GM18517 (cell line): ENCODE results near the gene ZSCAN25.
"Not testable (repeated sequence)": the region's sequence is repeated elsewhere in the genome, so short reads cannot be mapped to it uniquely, and the experiment has no call there.

Source experiments
- ATAC-seq: cut with Tn5 transposase; IDR thresholded peaks from one replicate; pipeline ENCODE4 v1.9.1; 2021; ENCODE audit warnings: mild to moderate bottlenecking, moderate library complexity; ENCODE audit not compliant: unreplicated experiment

Gene ZSCAN25

DNA sequence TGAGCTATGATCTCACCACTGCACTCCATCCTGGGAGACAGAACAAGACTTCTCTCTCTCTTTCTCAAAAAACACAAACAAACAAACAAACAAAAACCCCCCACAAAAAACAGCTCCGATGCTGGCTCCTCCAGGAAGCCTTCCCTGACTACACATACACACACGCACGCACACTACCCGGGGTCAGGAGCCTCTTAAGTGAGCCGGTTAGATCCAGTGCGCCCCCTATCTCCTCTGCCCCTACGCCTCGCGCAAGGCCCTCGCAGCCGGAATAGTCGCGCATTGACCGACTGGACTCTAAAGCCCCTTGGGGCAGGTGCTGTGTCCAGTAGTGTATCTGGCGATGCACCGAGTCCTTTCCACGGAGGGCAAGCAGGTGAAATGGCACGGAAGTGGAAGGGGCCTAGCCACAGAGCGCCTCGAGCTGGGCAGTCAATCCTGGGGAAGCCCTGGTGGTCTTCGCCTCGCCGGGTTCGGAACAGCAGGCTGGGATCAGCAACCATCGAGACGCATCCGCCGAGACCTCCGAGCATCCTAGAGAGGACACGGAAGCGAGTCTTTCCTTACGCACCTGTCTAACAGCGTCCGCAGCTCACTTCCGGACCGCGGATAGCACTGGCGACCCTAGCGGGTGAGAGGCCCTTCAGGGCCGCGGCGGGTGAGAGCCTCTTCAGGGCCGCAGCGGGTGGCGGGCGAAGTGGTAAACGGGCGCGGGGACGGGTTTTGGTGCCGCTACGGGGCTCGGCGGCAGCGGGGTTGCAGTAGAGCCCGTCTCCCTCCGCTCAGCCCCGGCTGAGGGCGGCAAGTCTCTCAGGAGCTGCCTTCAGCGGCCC is at the start of gene ZSCAN25:
TSS of gene ZSCAN25 (plus strand) at position 588 of the 833 bp plus-strand sequence. CDS start 2,661 bp downstream, outside the sequence.
- ATAC-seq = peak; percentile 96

DNA sequence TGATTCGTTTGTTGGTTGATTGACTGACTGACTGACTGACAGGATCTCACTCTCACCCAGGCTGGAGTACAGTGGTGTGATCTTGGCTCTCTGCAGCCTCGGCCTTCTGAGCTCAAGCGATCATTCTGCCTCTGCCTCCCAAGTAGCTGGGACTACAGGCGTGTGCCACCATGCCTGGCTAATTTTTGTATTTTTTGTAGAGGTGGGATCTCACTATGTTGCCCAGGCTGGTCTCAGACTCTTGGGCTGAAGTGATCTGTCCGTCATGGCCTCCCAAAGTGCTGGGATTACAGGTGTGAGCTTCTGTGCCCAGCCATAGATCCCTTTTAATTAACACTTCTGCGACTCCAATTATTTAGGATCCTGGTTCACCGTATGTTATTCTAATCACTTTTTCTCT is 48.0 kb upstream of the ZSCAN25 start:
- ATAC-seq = not testable (repeated sequence)

DNA sequence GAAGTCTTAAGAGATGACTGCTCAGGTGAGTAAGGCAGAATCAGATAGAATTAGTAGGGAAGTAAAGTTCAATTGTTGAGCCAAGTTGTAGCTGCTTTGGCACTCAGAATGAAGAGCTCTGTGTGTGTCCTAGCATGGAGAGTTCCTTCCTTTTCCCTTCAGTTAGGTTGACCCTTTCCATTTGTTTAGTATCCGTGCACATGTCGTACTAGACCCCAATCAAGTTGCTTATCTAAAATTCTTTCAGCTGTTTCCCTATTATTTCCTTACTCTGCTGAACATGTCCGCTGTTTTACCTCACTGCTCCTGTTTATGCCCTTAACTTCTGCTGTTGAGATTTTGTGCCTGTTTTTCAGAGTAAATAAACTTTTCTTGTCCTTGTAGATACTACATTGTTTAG is 45.0 kb upstream of the ZSCAN25 start:
- ATAC-seq = no peak

DNA sequence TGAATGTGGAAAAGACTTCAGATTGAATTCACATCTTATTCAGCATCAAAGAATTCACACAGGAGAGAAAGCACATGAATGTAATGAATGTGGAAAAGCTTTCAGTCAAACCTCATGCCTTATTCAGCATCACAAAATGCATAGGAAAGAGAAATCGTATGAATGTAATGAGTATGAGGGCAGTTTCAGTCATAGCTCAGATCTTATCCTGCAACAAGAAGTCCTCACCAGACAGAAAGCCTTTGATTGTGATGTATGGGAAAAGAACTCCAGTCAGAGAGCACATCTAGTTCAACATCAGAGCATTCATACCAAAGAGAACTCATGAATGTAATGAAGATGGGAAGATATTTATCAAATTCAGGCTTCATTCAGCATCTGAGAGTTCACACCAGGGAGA is 43.5 kb upstream of the ZSCAN25 start:
- ATAC-seq = no peak

DNA sequence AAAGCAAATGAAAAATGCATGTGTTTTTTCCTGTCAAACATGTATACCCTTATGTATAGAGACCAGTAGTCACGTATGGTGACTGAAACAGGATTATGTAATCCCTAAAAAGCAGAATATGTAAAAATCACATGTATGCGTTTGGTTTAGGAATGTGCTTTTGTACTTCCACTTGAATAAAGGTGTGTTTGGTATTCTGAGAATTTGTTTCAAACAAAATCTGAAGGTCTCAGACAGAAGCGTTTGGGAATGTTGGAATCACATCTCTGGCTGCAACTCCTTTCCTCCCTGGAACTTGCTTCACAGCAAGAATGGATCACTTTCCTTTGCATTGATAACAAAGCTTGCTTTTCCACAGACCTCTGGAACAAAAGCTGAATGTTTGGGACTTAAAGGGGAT is 40.5 kb upstream of the ZSCAN25 start:
- no peak for ATAC-seq

DNA sequence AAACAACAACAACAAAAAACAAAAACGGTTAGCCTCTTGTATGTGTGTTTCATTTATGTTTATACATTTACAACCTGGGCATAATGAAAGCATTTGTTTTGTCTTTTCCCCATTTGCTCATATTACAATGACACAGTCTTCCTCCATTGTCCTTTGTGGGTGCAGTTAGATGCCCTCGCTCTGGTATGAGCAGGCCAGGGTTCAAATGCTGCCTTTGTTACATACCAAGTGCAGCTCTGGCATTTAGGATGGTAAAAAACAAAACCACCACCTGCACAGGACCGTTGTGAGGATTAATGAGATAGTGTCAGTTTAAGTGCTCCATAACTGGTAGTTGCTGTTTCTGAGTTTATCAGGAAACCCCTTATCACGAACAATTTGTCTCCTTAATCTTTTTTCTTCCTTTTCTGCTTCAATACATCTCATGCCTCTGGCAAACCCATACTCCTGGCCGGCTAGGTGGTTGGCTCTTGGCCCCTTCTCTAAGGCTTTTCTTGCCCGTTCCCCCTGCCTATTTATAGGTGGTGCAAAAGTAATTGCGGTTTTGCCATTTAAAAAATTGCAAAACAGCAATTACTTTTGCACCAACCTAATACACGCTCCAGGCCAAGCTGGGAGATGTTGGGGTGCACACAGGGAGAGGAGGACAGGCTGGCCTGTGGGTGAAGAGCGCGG is 37.3 kb upstream of the ZSCAN25 start:
- ATAC-seq = no peak

DNA sequence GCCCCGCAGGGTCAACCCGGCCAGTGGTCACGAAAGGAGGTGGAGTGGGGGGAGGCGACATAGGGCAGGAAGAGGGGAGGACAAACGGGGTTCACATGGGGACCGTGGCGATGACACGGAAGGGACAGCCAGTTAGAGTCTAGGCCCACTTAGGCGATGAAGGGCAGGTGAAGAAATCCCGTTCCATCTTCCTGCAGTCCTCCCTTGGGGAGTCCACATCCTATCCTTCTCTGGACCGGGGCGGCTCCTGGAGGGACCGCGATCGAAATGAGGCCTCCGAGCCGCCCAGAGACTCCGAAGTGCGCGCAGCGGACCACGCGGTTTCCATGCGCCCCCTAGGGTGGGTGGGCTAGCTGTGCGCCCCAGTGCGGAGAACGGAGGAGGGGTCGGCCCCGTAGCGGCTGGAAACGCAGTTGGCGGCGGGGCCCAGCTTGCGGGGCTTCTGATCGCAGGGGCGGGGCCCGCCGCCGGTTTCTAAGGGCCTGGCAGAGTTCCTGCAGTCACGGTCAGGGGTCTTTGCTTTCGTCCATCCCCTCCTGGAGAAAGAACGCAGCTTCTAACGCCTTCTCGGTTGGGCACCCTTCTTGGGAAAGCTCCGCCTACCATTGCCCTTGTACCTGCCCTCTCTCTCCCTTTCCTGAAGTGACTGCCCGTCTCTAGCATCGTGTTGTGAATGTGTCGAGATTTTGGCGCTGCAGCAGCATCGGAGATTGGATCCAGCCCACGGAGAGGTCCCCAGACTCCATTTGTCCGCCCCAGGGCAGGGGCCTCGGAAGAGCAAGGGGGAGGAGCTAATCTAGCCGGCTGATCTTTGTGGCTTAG is 36.6 kb upstream of the ZSCAN25 start:
- no peak for ATAC-seq

DNA sequence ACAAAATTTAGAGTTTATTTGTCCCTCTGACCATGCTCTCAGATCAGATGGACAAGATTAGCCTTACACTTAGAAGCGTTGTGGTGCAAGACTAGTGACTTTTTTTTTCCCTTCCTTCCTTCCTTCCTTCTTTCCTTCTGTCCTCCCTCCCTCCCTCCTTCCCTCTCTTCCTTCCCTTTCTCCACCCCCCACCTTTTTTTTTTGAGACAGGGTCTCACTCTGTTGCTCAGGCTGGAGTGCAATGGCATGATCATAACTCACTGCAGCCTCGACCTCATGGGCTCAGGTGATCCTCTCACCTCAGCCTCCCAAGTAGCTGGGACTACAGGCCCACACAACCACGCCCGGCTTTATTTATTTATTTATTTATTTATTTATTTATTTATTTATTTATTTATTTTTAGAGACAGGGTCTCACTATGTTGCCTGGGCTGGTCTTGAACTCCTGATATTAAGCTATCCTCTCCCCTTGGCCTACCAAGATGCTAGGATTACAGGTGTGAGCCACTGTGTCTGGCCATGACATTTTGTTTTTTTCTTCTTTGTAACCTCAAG is 35.9 kb upstream of the ZSCAN25 start:
- ATAC-seq = not testable (repeated sequence)

DNA sequence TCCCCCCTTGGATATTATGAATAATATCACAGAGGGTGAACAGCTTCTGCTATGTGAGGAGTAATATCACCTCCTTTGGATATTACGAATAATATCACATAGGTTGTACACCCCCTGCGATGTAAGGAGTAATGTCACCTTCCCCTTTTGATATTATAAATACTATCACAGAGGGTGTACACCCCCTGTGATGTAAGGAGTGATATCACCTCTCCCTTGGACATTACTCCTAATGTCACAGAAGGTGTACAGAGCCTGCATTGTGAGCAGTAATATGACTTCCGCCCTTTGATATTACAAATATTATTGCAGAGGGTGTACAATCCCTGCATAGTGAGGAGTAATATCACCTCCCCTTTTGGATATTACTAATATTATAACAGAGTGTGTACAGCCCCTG is 27.9 kb upstream of the ZSCAN25 start:
- ATAC-seq = no peak

DNA sequence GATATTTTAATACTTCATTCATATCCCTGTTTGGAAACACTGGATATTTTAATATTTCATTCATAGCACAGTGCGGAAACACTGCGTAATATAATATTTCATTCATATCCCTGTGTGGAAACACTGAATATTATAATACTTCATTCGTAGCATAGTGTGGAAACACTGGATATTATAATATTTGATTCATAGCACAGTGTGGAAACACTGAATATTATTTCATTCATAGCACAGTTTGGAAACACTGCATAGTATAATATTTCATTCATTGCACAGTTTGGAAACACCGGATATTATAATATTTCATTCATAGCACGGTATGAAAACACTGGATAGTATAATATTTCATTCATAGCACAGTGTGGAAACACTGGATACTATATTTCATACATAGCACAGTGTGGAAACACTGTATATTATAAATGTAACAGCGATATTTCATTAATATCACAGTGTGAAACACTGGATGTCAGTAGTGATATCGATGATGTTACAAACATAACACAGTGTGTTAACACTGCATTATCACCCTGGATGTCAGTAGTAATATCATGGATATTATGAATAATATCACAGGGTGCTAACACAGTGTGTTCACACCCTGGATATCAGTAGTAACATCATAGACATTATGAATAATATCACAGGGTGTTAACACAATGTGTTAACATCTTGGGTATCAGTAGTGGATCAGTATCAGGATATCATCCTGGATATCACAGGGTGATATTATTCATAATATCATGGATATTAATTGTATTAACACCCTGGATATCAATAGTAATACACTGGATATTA is 21.6 kb upstream of the ZSCAN25 start:
- ATAC-seq = no peak

DNA sequence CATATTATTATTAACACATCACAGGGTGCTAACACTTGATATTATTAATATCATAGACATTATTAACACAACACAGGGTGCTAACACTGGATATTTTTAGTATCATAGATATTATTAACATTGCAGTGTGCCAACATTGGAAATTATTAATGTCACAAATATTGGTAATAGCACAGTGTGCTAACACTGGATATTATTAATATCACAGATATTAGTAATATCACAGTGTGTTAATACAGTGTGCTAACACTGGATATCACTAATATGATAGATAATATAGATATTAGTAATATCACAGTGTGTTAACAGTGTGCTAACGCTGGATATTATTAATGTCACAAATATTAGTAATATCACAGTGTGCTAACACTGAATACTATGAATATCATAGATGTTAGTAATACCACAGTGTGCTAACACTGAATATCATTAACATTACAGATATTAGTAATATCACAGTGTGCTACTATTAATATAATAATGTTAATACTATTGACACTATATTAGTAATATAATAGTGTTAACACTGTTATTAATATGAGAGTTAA is 20.3 kb upstream of the ZSCAN25 start:
- no peak for ATAC-seq

DNA sequence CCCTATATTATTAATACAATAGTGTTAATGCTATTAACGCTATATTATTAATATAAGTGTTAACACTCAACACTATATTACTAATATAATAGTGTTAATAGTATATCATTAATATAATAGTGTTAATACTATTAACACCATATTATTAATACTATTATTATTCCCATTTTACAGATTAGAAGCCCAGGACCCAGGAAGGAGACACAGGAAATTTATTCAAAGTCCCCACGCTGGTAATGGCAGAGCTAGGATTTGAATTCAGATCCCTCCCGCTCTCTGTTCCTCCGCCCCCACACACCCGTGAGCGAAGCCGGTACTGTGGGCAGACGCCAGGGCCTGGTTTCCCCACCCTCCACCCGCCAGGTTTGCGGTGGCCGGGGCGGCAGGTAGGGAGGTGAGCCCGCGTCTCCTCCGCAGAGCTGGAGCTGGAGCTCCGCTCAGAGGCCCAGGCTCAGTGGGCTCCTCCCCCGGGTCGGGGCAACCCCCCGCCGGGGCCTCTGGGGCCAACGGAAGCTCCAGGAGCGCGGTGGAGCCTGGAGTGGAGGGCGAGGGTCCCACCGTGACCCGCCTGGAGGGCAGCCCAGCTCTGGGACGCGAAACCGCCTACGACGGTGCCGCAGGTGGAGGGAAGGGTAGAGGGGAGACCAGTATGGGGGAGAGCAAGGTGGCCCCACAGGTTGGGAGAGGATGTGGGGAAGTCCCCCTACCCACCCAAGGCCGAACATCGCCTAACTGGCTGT is 18.8 kb upstream of the ZSCAN25 start, which contains the start of gene TMEM225B:
TSS of gene TMEM225B (plus strand) at position 506 of the 740 bp plus-strand sequence. CDS start 6,122 bp downstream, outside the sequence.
- no peak for ATAC-seq

DNA sequence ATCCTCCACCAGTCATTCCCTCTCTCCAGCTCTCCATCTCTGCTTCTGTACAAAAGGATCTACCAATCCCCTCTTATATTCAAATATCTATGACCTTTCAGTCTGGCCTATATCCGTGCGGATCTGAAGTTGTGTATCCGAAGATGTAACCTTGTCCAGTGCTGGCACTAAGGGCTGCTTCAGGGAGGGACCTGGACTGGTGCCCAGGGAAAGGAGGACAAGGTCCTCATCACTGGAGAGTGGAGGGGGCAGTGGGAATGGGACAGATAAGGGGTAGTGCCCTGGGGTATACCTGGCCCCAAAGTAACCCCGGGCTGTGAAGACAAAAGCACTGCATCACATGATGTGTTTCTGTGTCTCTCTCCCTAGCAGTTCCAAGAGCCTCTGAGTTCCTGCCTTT is 16.9 kb upstream of the ZSCAN25 start:
- ATAC-seq = no peak

DNA sequence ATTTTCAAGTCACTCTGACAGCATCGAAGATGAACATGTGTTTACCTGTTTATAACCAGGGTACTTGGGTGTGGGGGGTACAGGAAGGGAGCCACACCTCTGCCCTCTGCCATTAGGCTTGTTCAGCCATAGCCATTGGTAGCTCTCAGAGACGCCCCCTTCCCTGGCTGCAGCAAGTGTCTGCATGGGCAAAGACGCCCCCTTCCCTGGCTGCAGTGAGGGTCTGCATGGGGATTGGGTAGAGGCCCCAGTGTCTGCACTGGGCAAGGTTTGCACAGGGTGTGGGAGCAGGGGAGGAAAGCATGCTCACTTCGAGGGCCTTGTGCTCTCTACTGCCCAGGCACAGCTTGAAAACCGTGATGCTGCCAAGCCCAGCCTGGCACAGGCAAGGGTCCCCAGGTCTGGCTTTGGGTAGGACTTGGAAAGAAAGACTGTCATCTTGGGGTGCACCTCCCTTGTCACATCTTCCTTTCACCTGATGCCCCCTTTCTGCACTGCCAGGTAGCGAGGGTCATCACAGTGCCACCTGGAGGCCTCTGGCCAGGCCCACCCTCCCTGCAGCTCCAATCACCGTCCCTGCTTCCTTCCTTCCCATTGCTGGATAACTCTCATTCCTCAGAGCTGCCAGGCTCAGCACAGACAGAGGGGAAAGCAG is 15.0 kb upstream of the ZSCAN25 start:
- ATAC-seq = no peak

DNA sequence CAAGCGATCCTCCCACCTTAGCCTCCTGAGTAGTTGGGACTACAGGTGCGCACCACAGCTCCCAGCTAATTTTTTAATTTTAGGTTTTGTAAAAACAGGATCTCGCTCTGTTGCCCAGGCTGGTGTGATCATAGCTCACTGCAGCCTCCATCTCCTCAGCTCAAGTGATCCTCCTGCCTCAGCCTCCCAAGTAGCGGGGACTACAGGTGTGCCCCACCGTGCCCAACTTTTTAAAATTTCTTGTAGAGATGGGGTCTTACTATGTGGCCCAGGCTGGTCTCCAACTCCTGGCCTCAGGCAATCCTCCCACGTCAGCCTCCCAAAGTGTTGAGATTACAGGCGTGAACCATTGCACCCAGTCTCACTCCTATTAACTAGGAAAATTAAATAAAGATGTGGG is 11.2 kb upstream of the ZSCAN25 start:
- no peak for ATAC-seq

DNA sequence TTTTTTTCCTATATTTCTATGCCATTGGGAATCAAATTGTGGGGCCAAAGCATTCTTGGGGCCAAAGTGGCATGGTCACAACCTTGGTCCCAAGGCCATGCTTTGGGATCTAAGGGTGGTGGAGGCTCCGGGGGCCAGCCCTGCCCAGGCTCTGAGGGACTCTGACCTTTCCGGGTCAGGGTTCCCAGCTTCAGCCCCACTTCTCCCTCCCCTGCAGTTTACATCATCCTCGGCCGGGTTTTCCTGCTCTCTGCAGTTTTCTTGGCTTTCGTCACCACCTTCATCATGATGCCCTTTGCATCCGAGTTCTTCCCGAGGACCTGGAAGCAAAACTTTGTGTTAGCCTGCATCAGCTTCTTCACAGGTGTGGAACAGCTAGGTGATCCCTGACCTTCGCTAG is 10.2 kb upstream of the ZSCAN25 start:
- no peak for ATAC-seq

DNA sequence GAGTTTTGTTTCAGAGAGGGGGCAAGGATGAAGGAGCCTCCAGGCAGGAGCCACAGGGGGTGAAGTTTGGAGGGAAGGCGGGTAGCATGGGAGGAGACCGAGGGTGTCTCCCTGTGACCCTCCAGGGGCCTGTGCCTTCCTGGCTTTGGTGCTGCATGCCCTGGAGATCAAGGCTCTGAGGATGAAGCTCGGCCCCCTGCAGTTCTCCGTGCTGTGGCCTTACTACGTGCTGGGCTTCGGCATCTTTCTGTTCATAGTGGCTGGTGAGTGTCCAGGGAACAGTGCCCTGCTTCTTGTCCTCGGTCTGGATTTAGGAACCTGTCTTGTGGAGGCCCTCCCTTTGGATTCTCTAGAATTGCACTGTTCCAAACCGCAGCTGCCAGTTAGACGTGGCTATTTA is 9.2 kb upstream of the ZSCAN25 start:
- no peak for ATAC-seq

DNA sequence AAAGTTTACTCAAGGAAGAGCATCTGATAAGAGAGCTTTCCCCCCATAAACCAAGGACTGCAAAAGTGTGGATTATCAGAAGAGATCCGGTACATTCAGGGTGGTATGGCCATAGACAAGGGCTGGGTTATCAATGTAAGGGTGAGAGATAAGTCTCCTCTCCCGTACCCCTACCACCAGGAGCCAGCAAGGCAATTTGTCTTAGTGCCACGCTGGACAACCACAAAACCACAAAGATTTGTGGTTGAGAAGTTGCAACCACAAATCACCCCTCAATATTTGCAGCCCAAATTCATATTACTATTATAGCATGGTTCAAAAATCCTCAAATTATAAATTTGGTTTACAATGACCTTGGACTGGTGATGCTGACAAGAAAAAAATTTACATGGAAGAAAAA is 2.3 kb upstream of the ZSCAN25 start:
- no peak for ATAC-seq

DNA sequence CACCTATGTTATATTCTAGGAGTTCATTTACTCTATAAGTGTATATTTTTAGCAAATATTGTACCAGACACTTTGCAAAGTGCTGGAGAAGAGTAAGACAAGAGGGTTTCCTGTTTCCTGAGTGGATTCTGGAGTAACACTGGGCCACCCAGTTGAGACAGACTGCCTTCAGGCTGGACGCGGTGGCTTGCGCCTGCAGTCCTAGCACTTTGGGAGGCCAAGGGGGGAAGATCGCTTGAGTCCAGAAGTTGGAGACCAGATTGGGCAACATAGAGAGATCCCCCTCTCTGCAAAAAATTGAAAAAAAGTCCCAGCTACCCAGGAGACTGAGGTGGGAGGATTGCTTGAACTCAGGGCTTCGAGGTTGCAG is 772 bp upstream of the ZSCAN25 start:
- no peak for ATAC-seq
